ENCODE results near the gene NPHP4. TPM values are rescaled to one million over a fixed set of nuclear protein-coding genes. Genes with fewer than 3 reads are reported as not detected.

The NPHP4 gene
- total RNA-seq, 1 experiment from 2014 or later = 16.8 TPM

DNA sequence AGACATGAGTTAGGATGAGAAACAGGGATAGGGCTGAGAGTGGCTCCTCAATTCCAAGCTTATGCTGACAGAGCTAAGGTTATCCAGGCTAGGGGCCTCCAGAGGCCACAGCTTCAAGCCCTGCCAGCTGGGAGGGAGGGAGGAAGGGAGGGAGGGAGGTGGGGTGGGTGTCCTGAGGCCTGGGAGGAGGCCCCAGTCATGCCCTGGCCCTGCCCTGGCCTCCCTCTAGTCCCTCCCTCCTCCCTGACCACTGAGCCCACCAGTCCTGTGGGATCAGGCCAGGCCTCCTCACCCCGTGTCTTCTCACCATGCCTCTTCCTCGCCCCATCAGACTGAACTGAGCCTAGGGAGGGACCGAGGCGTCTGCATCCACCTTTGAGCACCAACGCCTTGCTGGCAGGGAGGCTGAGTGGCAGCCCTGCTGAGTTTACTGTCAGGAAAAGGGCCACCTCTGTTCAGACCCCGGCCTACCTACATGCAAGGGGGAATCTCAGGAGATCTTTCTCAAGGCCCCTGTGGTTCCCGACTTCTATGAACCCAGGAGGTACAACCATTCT, 116.1 kb downstream of the NPHP4 start (continued):
- TF ChIP-seq FOXJ3 (CRISPR knock-in tag; IDR thresholded peaks at IDR 0.05; ENCODE audit: borderline replicate concordance) = no peak
- TF ChIP-seq, protein P1, sequence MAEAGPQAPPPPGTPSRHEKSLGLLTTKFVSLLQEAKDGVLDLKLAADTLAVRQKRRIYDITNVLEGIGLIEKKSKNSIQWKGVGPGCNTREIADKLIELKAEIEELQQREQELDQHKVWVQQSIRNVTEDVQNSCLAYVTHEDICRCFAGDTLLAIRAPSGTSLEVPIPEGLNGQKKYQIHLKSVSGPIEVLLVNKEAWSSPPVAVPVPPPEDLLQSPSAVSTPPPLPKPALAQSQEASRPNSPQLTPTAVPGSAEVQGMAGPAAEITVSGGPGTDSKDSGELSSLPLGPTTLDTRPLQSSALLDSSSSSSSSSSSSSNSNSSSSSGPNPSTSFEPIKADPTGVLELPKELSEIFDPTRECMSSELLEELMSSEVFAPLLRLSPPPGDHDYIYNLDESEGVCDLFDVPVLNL (CRISPR knock-in tag; IDR thresholded peaks at IDR 0.05; ENCODE audit: borderline replicate concordance, low read depth) = no peak

DNA sequence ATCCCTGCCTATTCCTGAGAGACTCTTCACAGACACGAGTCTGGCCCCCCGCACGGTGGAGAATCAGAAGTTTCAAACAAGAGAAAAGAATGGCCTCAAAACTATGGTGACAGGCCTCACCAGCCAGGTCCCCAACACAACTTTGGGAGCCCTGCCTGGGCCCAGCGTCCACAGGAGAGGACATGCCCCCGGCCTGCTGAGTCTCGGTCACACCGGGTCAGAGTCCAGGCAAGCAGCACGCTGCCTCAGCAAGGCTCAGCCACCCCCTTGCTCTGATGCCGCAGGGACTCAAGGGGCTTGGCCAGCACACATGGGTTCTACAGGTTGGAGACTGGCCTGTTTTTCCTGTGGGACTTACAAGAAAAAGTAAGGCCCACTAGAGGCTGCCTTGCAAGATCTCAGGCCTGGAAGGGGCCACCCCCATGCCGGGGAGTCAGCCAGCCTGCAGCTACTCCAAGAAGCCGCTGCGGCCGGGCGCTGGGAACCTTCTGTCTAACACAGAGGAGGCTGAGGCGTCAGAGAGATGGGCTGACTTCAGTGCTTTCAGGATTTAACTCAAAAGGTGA, 116.8 kb downstream of the NPHP4 start:
- ATAC-seq (no peak), DNase-seq (ENCODE audit: low spot score) (no peak)
- TF ChIP-seq ATF1 (CRISPR knock-in tag; IDR thresholded peaks at IDR 0.05) (no peak), SOX15 (CRISPR knock-in tag; IDR thresholded peaks at IDR 0.05) (no peak), CREB1 (CRISPR knock-in tag; IDR thresholded peaks at IDR 0.05) (no peak), ZNF423 (CRISPR knock-in tag; IDR thresholded peaks at IDR 0.05) (no peak), ZNF263 (CRISPR knock-in tag; IDR thresholded peaks at IDR 0.05; ENCODE audit: low read depth) (no peak), CREM (CRISPR knock-in tag; IDR thresholded peaks at IDR 0.05) (no peak), MXD4 (CRISPR knock-in tag; IDR thresholded peaks at IDR 0.05; ENCODE audit: borderline replicate concordance) (no peak)
- TF ChIP-seq, protein P2, sequence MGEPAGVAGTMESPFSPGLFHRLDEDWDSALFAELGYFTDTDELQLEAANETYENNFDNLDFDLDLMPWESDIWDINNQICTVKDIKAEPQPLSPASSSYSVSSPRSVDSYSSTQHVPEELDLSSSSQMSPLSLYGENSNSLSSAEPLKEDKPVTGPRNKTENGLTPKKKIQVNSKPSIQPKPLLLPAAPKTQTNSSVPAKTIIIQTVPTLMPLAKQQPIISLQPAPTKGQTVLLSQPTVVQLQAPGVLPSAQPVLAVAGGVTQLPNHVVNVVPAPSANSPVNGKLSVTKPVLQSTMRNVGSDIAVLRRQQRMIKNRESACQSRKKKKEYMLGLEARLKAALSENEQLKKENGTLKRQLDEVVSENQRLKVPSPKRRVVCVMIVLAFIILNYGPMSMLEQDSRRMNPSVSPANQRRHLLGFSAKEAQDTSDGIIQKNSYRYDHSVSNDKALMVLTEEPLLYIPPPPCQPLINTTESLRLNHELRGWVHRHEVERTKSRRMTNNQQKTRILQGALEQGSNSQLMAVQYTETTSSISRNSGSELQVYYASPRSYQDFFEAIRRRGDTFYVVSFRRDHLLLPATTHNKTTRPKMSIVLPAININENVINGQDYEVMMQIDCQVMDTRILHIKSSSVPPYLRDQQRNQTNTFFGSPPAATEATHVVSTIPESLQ (CRISPR knock-in tag; IDR thresholded peaks at IDR 0.05) = no peak
- TF ChIP-seq, protein P3, sequence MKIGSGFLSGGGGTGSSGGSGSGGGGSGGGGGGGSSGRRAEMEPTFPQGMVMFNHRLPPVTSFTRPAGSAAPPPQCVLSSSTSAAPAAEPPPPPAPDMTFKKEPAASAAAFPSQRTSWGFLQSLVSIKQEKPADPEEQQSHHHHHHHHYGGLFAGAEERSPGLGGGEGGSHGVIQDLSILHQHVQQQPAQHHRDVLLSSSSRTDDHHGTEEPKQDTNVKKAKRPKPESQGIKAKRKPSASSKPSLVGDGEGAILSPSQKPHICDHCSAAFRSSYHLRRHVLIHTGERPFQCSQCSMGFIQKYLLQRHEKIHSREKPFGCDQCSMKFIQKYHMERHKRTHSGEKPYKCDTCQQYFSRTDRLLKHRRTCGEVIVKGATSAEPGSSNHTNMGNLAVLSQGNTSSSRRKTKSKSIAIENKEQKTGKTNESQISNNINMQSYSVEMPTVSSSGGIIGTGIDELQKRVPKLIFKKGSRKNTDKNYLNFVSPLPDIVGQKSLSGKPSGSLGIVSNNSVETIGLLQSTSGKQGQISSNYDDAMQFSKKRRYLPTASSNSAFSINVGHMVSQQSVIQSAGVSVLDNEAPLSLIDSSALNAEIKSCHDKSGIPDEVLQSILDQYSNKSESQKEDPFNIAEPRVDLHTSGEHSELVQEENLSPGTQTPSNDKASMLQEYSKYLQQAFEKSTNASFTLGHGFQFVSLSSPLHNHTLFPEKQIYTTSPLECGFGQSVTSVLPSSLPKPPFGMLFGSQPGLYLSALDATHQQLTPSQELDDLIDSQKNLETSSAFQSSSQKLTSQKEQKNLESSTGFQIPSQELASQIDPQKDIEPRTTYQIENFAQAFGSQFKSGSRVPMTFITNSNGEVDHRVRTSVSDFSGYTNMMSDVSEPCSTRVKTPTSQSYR (CRISPR knock-in tag; IDR thresholded peaks at IDR 0.05) = no peak
- TF ChIP-seq, protein P4, sequence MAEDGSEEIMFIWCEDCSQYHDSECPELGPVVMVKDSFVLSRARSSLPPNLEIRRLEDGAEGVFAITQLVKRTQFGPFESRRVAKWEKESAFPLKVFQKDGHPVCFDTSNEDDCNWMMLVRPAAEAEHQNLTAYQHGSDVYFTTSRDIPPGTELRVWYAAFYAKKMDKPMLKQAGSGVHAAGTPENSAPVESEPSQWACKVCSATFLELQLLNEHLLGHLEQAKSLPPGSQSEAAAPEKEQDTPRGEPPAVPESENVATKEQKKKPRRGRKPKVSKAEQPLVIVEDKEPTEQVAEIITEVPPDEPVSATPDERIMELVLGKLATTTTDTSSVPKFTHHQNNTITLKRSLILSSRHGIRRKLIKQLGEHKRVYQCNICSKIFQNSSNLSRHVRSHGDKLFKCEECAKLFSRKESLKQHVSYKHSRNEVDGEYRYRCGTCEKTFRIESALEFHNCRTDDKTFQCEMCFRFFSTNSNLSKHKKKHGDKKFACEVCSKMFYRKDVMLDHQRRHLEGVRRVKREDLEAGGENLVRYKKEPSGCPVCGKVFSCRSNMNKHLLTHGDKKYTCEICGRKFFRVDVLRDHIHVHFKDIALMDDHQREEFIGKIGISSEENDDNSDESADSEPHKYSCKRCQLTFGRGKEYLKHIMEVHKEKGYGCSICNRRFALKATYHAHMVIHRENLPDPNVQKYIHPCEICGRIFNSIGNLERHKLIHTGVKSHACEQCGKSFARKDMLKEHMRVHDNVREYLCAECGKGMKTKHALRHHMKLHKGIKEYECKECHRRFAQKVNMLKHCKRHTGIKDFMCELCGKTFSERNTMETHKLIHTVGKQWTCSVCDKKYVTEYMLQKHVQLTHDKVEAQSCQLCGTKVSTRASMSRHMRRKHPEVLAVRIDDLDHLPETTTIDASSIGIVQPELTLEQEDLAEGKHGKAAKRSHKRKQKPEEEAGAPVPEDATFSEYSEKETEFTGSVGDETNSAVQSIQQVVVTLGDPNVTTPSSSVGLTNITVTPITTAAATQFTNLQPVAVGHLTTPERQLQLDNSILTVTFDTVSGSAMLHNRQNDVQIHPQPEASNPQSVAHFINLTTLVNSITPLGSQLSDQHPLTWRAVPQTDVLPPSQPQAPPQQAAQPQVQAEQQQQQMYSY (CRISPR knock-in tag; IDR thresholded peaks at IDR 0.05) = no peak
- TF ChIP-seq, protein P5, sequence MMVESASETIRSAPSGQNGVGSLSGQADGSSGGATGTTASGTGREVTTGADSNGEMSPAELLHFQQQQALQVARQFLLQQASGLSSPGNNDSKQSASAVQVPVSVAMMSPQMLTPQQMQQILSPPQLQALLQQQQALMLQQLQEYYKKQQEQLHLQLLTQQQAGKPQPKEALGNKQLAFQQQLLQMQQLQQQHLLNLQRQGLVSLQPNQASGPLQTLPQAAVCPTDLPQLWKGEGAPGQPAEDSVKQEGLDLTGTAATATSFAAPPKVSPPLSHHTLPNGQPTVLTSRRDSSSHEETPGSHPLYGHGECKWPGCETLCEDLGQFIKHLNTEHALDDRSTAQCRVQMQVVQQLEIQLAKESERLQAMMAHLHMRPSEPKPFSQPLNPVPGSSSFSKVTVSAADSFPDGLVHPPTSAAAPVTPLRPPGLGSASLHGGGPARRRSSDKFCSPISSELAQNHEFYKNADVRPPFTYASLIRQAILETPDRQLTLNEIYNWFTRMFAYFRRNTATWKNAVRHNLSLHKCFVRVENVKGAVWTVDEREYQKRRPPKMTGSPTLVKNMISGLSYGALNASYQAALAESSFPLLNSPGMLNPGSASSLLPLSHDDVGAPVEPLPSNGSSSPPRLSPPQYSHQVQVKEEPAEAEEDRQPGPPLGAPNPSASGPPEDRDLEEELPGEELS (CRISPR knock-in tag; IDR thresholded peaks at IDR 0.05) = no peak
- TF ChIP-seq, protein P6, sequence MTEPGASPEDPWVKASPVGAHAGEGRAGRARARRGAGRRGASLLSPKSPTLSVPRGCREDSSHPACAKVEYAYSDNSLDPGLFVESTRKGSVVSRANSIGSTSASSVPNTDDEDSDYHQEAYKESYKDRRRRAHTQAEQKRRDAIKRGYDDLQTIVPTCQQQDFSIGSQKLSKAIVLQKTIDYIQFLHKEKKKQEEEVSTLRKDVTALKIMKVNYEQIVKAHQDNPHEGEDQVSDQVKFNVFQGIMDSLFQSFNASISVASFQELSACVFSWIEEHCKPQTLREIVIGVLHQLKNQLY (CRISPR knock-in tag; IDR thresholded peaks at IDR 0.05) = no peak
- CTCF ChIA-PET = interaction anchor here (4.0 kb wide), 1 partner anchor 130 kb away, joined by 14 read pairs; no protein-coding TSS in a partner anchor
- POLR2A ChIA-PET = no interaction called here
- H3K4me1 Mint-ChIP-seq = no peaks in the 10 kb centered on the region
- H3K27me3 Mint-ChIP-seq (ENCODE audit: low read depth) = no peaks in the 10 kb centered on the region
- H3K4me3 Mint-ChIP-seq = no peak overlapping the region
- peaks cover 25% of the 10 kb centered on the region for H3K36me3 Mint-ChIP-seq
- H3K27ac Mint-ChIP-seq = 0 out of 2 replicates have a peak overlapping the region, but pooled peaks have one; percentile 74
- H3K9me3 Mint-ChIP-seq = peaks cover 12% of the 10 kb centered on the region
